ENCODE measurements around the gene PRSS53. TPM values are rescaled to one million over a fixed set of nuclear protein-coding genes. Genes with fewer than 3 reads are reported as not detected.

Gene PRSS53
- total and polyA plus RNA-seq, 2 donors from 2014 or later: 0.99 to 2.6 TPM

- no peak for TF ChIP-seq CTCF (IDR thresholded peaks at IDR 0.05; ENCODE audit: borderline replicate concordance, extremely low read depth, insufficient read depth)
- Histone ChIP-seq H3K27ac (ENCODE audit: low read depth in 2 of 2, low read length in 2 of 2) (no peak overlapping the region), H3K9ac (ENCODE audit: low read length in 3 of 3) (no peak overlapping the region), H3K9me3 (ENCODE audit: control insufficient read depth in 2 of 3, insufficient read depth in 1 of 3, low read length in 3 of 3) (no peaks in the 10 kb centered on the region), H3K36me3 (ENCODE audit: control insufficient read depth in 2 of 3, insufficient read depth in 3 of 3, low read length in 3 of 3) (peaks cover under 1 to 4% (median 3%) of the 10 kb centered on the region in 3 donors), H3K4me3 (ENCODE audit: low read length in 3 of 3) (no peak overlapping the region), H3K4me1 (ENCODE audit: control insufficient read depth in 2 of 3, insufficient read depth in 2 of 3, low read depth in 1 of 3, low read length in 3 of 3) (no peaks in the 10 kb centered on the region), H3K27me3 (ENCODE audit: control insufficient read depth, insufficient read depth, low read length) (no peaks in the 10 kb centered on the region)
- FAIRE-seq (no peak), DNase-seq (no peak)
- intact Hi-C loops (cut with DNase I): no loop called here
Observed at GRCh38 chr16:31085411-31085810, 3.3 kb downstream of the PRSS53 start.

- intact Hi-C loops (cut with DNase I): no loop called here
- H3K36me3 ChIP-seq (ENCODE audit: control insufficient read depth in 2 of 3, insufficient read depth in 3 of 3, low read length in 3 of 3): peaks cover 0 to 4% (median 3%) of the 10 kb centered on the region in 3 donors
- H3K4me3 ChIP-seq (ENCODE audit: low read length in 3 of 3): no peak overlapping the region
- H3K9ac ChIP-seq (ENCODE audit: low read length in 3 of 3): no peak overlapping the region
- H3K27me3 ChIP-seq (ENCODE audit: control insufficient read depth, insufficient read depth, low read length): no peaks in the 10 kb centered on the region
- H3K9me3 ChIP-seq (ENCODE audit: control insufficient read depth in 2 of 3, insufficient read depth in 1 of 3, low read length in 3 of 3): no peaks in the 10 kb centered on the region
- H3K4me1 ChIP-seq (ENCODE audit: control insufficient read depth in 2 of 3, insufficient read depth in 2 of 3, low read depth in 1 of 3, low read length in 3 of 3): no peaks in the 10 kb centered on the region
- no peak for TF ChIP-seq CTCF (IDR thresholded peaks at IDR 0.05; ENCODE audit: borderline replicate concordance, extremely low read depth, insufficient read depth)
- no peak for DNase-seq
- FAIRE-seq: no peak
- no peak overlapping the region for H3K27ac ChIP-seq (ENCODE audit: low read depth in 2 of 2, low read length in 2 of 2)
Observed at GRCh38 chr16:31084584-31085302, 4.0 kb downstream of the PRSS53 start.

- H3K9me3 ChIP-seq (ENCODE audit: control insufficient read depth in 2 of 3, insufficient read depth in 1 of 3, low read length in 3 of 3): no peaks in the 10 kb centered on the region
- H3K27me3 ChIP-seq (ENCODE audit: control insufficient read depth, insufficient read depth, low read length): no peaks in the 10 kb centered on the region
- H3K27ac ChIP-seq (ENCODE audit: low read depth in 2 of 2, low read length in 2 of 2): no peak overlapping the region
- no peak overlapping the region for H3K4me3 ChIP-seq (ENCODE audit: low read length in 3 of 3)
- no peak overlapping the region for H3K9ac ChIP-seq (ENCODE audit: low read length in 3 of 3)
- no peak for FAIRE-seq
- intact Hi-C loops (cut with DNase I): no loop called here
- peaks cover 4 to 7% (median 7%) of the 10 kb centered on the region in 3 donors for H3K36me3 ChIP-seq (ENCODE audit: control insufficient read depth in 2 of 3, insufficient read depth in 3 of 3, low read length in 3 of 3)
- no peak for TF ChIP-seq CTCF (IDR thresholded peaks at IDR 0.05; ENCODE audit: borderline replicate concordance, extremely low read depth, insufficient read depth)
- no peaks in the 10 kb centered on the region for H3K4me1 ChIP-seq (ENCODE audit: control insufficient read depth in 2 of 3, insufficient read depth in 2 of 3, low read depth in 1 of 3, low read length in 3 of 3)
- no peak for DNase-seq
Observed at GRCh38 chr16:31083981-31084380, 4.8 kb downstream of the PRSS53 start.

Data from kidney (tissue), 14 donors.